H1 (cell line): ENCODE measurements around the gene MYO1D. TPM values are rescaled to one million over a fixed set of nuclear protein-coding genes. Genes with fewer than 3 reads are reported as not detected.

Source experiments
- CTCF ChIA-PET: fragments of 300-600 bp; sonication (Branson Sonifier 250); formaldehyde crosslinking; loops from one replicate; lab custom pipeline; 2021; ENCODE audit not compliant: partially characterized antibody; lab: Charles Lee
- POLR2A ChIA-PET: fragments of 300-600 bp; sonication (Branson Sonifier 250); formaldehyde crosslinking; loops from one replicate; lab custom pipeline; 2021; ENCODE audit warnings: inconsistent platforms; ENCODE audit not compliant: partially characterized antibody; lab: Charles Lee
- DNase-seq, 2 experiments: peaks; one replicate each; pipeline versions ENCODE4 v3.0.0 to v3.0.0-alpha.2; 2010 to 2022; ENCODE audit warnings: low spot score in 2 of 2, low read depth in 1 of 2, mixed read lengths in 1 of 2
- FAIRE-seq: peaks from 2 replicates; lab custom pipeline; 2011; peaks lifted over from hg19 to GRCh38; lab: Jason Lieb, UNC
- H2AFZ ChIP-seq: 2 replicates; pipeline ENCODE4 v1.8.1; 2012; ENCODE audit warnings: low read length, inconsistent platforms
- H2AK5ac ChIP-seq: 2 replicates; pipeline ENCODE4 v1.6.1; 2013; ENCODE audit warnings: low read depth, low read length
- H2BK120ac ChIP-seq: replicated peaks from 2 replicates; pipeline ENCODE3; 2013; ENCODE audit warnings: low read depth, low read length, inconsistent platforms
- H2BK12ac ChIP-seq: 2 replicates; pipeline ENCODE4 v1.6.1; 2013; ENCODE audit warnings: low read depth, low read length
- H2BK15ac ChIP-seq: 2 replicates; pipeline ENCODE4 v1.6.1; 2013; ENCODE audit warnings: low read length
- H2BK20ac ChIP-seq: 2 replicates; pipeline ENCODE4 v1.6.1; 2013; ENCODE audit warnings: low read length
- H2BK5ac ChIP-seq: 2 replicates; pipeline ENCODE4 v1.6.1; 2013; ENCODE audit warnings: low read depth, low read length
- H3K14ac ChIP-seq: 2 replicates; pipeline ENCODE4 v1.6.1; 2013; ENCODE audit warnings: inconsistent platforms; ENCODE audit not compliant: insufficient read length
- H3K18ac ChIP-seq: 2 replicates; pipeline ENCODE4 v1.6.1; 2013; ENCODE audit warnings: low read length; ENCODE audit errors: extremely low read depth
- H3K23ac ChIP-seq: 2 replicates; pipeline ENCODE4 v1.6.1; 2013; ENCODE audit warnings: inconsistent platforms; ENCODE audit not compliant: insufficient read length
- H3K23me2 ChIP-seq: 2 replicates; pipeline ENCODE4 v1.6.1; 2013; ENCODE audit warnings: low read depth, low read length
- H3K27ac ChIP-seq: 2 replicates; pipeline ENCODE4 v1.6.1; 2011; ENCODE audit warnings: low read depth, low read length, inconsistent platforms
- H3K27me3 ChIP-seq, 4 experiments: replicated peaks in 1 of 4; 1 replicate in 1 of 4; 2 replicates in 3 of 4; pipeline versions ENCODE4 v1.6.1 to v1.8.1; 2011 to 2013; ENCODE audit warnings: low read length in 3 of 4, mild to moderate bottlenecking in 3 of 4, inconsistent platforms in 2 of 4, mixed read lengths in 2 of 4, moderate library complexity in 1 of 4; ENCODE audit not compliant: control insufficient read depth in 3 of 4, insufficient read depth in 3 of 4; ENCODE audit errors: extremely low read depth in 1 of 4
- H3K36me3 ChIP-seq, 4 experiments: 2 replicates each; pipeline versions ENCODE4 v1.6.1 to v1.8.1; 2011 to 2013; ENCODE audit warnings: mild to moderate bottlenecking in 4 of 4, low read length in 3 of 4, moderate library complexity in 2 of 4, control low read depth in 1 of 4, inconsistent platforms in 1 of 4; ENCODE audit not compliant: insufficient read depth in 4 of 4, control insufficient read depth in 2 of 4
- H3K4ac ChIP-seq: replicated peaks from 2 replicates; pipeline ENCODE3; 2013; ENCODE audit warnings: low read length, low read depth, mixed read lengths, inconsistent platforms; ENCODE audit not compliant: insufficient read length
- H3K4me1 ChIP-seq, 4 experiments: replicated peaks in 1 of 4; 1 replicate in 1 of 4; 2 replicates in 3 of 4; pipeline versions ENCODE4 v1.6.1 to v1.8.1; 2011 to 2013; ENCODE audit warnings: low read length in 3 of 4, inconsistent platforms in 2 of 4, mixed read lengths in 1 of 4; ENCODE audit not compliant: insufficient read depth in 4 of 4, control insufficient read depth in 3 of 4
- H3K4me2 ChIP-seq, 2 experiments: 2 replicates each; pipeline versions ENCODE4 v1.6.1 to v1.8.1; 2011 to 2013; ENCODE audit warnings: low read depth in 2 of 2, low read length in 2 of 2, control low read depth in 1 of 2, inconsistent platforms in 1 of 2, mild to moderate bottlenecking in 1 of 2; ENCODE audit not compliant: insufficient read depth in 1 of 2
- H3K4me3 ChIP-seq, 4 experiments: fragments of 200-600, 300-600 bp in 1 of 4; sonication (generic), shearing (Covaris generic), sonication (Bioruptor Twin) in 1 of 4; 2 replicates each; pipeline versions ENCODE4 v1.5.1 to v1.8.1; 2011 to 2016; ENCODE audit warnings: low read length in 4 of 4, low read depth in 3 of 4, control low read depth in 2 of 4, inconsistent platforms in 2 of 4, mild to moderate bottlenecking in 2 of 4, mixed read lengths in 1 of 4, moderate library complexity in 1 of 4; ENCODE audit not compliant: insufficient read depth in 2 of 4; ENCODE audit errors: extremely low read depth in 1 of 4
- H3K56ac ChIP-seq: replicated peaks from 2 replicates; pipeline ENCODE3; 2013; ENCODE audit warnings: low read depth, mild to moderate bottlenecking, mixed read lengths, low read length, inconsistent platforms; ENCODE audit not compliant: insufficient read length
- H3K79me1 ChIP-seq: 2 replicates; pipeline ENCODE4 v1.6.1; 2013; ENCODE audit warnings: low read depth, low read length, control low read depth
- H3K79me2 ChIP-seq, 2 experiments: 2 replicates each; pipeline versions ENCODE4 v1.6.1 to v1.8.1; 2012 to 2013; ENCODE audit warnings: low read length in 2 of 2, mild to moderate bottlenecking in 2 of 2, inconsistent platforms in 1 of 2; ENCODE audit not compliant: insufficient read depth in 2 of 2, control insufficient read depth in 1 of 2
- H3K9ac ChIP-seq, 4 experiments: replicated peaks in 1 of 4; 1 replicate in 1 of 4; 2 replicates in 3 of 4; pipeline versions ENCODE4 v1.6.1 to v1.8.1; 2011 to 2013; ENCODE audit warnings: low read depth in 3 of 4, low read length in 3 of 4, control low read depth in 2 of 4, mild to moderate bottlenecking in 2 of 4, moderate library complexity in 2 of 4, inconsistent platforms in 1 of 4; ENCODE audit errors: extremely low read depth in 1 of 4
- H3K9me3 ChIP-seq, 2 experiments: 2 replicates each; pipeline versions ENCODE4 v1.6.1 to v1.8.1; 2012 to 2013; ENCODE audit warnings: mild to moderate bottlenecking in 2 of 2, moderate library complexity in 2 of 2, control low read depth in 1 of 2, inconsistent platforms in 1 of 2, low read depth in 1 of 2, low read length in 1 of 2, mixed read lengths in 1 of 2; ENCODE audit not compliant: insufficient read depth in 2 of 2
- H4K20me1 ChIP-seq, 2 experiments: replicated peaks in 1 of 2; 2 replicates each; pipeline versions ENCODE3 to v1.8.1; 2011 to 2013; ENCODE audit warnings: inconsistent platforms in 2 of 2, low read length in 2 of 2, mild to moderate bottlenecking in 1 of 2; ENCODE audit not compliant: insufficient read depth in 2 of 2, control insufficient read depth in 1 of 2
- H4K5ac ChIP-seq: 2 replicates; pipeline ENCODE4 v1.6.1; 2013; ENCODE audit warnings: low read length, low read depth, mixed read lengths, inconsistent platforms; ENCODE audit not compliant: insufficient read length
- H4K8ac ChIP-seq: 2 replicates; pipeline ENCODE4 v1.8.0; 2013; ENCODE audit warnings: mild to moderate bottlenecking, moderate library complexity, low read length, inconsistent platforms; ENCODE audit not compliant: insufficient read depth; ENCODE audit errors: extremely low read depth
- H4K91ac ChIP-seq: replicated peaks from 2 replicates; pipeline ENCODE3; 2013; ENCODE audit warnings: low read length, mixed read lengths, inconsistent platforms; ENCODE audit not compliant: insufficient read length
- BACH1 ChIP-seq: IDR thresholded peaks from 2 replicates; pipeline ENCODE4 v1.6.1; 2012; ENCODE audit warnings: low read length, improper control_type of control experiment
- CHD1 ChIP-seq: IDR thresholded peaks from 2 replicates; pipeline ENCODE4 v1.6.1; 2012; ENCODE audit warnings: low read depth, low read length, improper control_type of control experiment
- EP300 ChIP-seq, 2 experiments: IDR thresholded peaks; 1 replicate in 1 of 2; 2 replicates in 1 of 2; pipeline ENCODE4 v1.6.1; 2011 to 2012; ENCODE audit warnings: low read depth in 2 of 2, low read length in 2 of 2, mild to moderate bottlenecking in 2 of 2, borderline replicate concordance in 1 of 2, inconsistent platforms in 1 of 2, moderate library complexity in 1 of 2
- EZH2 ChIP-seq: fragments of 200-600 bp; sonication (generic); IDR thresholded peaks from 2 replicates; pipeline ENCODE4 v1.7.1; 2012; ENCODE audit warnings: low read depth, mild to moderate bottlenecking, moderate library complexity, low read length, inconsistent platforms; ENCODE audit not compliant: severe bottlenecking
- HDAC2 ChIP-seq, 2 experiments: fragments of 300-600 bp in 1 of 2; sonication (generic) in 1 of 2; IDR thresholded peaks; 2 replicates each; pipeline ENCODE4 v1.6.1; 2011 to 2012; ENCODE audit warnings: low read depth in 2 of 2, low read length in 2 of 2, mild to moderate bottlenecking in 2 of 2, moderate library complexity in 2 of 2, borderline replicate concordance in 1 of 2, inconsistent platforms in 1 of 2
- KDM4A ChIP-seq: IDR thresholded peaks from one replicate; pipeline ENCODE4 v1.7.1; 2012; ENCODE audit warnings: low read depth, mild to moderate bottlenecking, moderate library complexity, low read length, inconsistent platforms; ENCODE audit not compliant: severe bottlenecking
- SIN3A ChIP-seq, 2 experiments: IDR thresholded peaks in 1 of 2; conservative IDR thresholded peaks in 1 of 2; 2 replicates each; pipeline ENCODE4 v1.6.1; 2011 to 2012; ENCODE audit warnings: low read length in 2 of 2, improper control_type of control experiment in 1 of 2, low read depth in 1 of 2, mild to moderate bottlenecking in 1 of 2
- SP2 ChIP-seq: IDR thresholded peaks from 2 replicates; pipeline ENCODE4 v1.6.1; 2012; ENCODE audit warnings: mild to moderate bottlenecking, low read length, inconsistent platforms
- SUZ12 ChIP-seq: fragments of 200-600 bp; sonication (generic); IDR thresholded peaks from 2 replicates; pipeline ENCODE4 v1.6.1; 2012; ENCODE audit warnings: mild to moderate bottlenecking, inconsistent platforms, low read length, moderate library complexity, mixed read lengths
- TAF7 ChIP-seq: optimal IDR thresholded peaks from 2 replicates; pipeline ENCODE3; 2011; ENCODE audit warnings: low read depth, mild to moderate bottlenecking, inconsistent platforms, low read length, moderate library complexity, borderline replicate concordance
- TEAD4 ChIP-seq: IDR thresholded peaks from 2 replicates; pipeline ENCODE4 v1.6.1; 2012; ENCODE audit warnings: low read depth, low read length, inconsistent platforms, mixed read lengths
- ZNF274 ChIP-seq: IDR thresholded peaks from 2 replicates; pipeline ENCODE4 v1.7.0; 2012; ENCODE audit warnings: low read length, borderline replicate concordance; ENCODE audit errors: extremely low read depth
- WGBS, 2 experiments: shearing (Covaris generic) in 1 of 2; methylation state at CpG; one replicate each; pipeline versions ENCODE4 v1.1.6 to v1.1.7; 2013 to 2015; ENCODE audit warnings: low lambda C conversion rate in 2 of 2, mixed read lengths in 2 of 2, inconsistent platforms in 1 of 2, low coverage in 1 of 2, missing lambda C conversion rate in 1 of 2; ENCODE audit not compliant: insufficient replicate concordance in 2 of 2, insufficient coverage in 1 of 2, insufficient read length in 1 of 2; ENCODE audit errors: extremely low coverage in 1 of 2, missing lambda C conversion rate in 1 of 2; 5-methylcytosine and 5-hydroxymethylcytosine counted together
- polyA plus RNA-seq, 7 experiments: library from polyadenylated mRNA; depleted of rRNA in 3 of 7; stranded (reverse) in 5 of 7; unstranded in 2 of 7; fragments of >200 nt in 5 of 7; fragments of 200-250 nt in 2 of 7; gene quantifications; 1 replicate in 5 of 7; 2 replicates in 1 of 7; 4 replicates in 1 of 7; pipeline versions ENCODE4 v1.2.1 to v1.2.3, GENCODE V29; 2011 to 2013; ENCODE audit warnings: missing spikeins in 2 of 7, mixed read lengths in 2 of 7
- total RNA-seq: library from RNA; stranded (reverse); fragmentation: NEBNext Ultra II Directional; extraction: Animal tissue kit (Norgen Biotek cat#: 25700); gene quantifications from 2 replicates; pipeline ENCODE4 v1.2.1, GENCODE V29; 2021
- TF ChIP-seq, protein P1 (sequence below): IDR thresholded peaks from 2 replicates; pipeline ENCODE4 v1.6.1; 2012; ENCODE audit warnings: inconsistent platforms

The MYO1D gene
- total and polyA plus RNA-seq, 2 of the 8 experiments (the other 6 are each of a cell fraction or from before 2014, with no cell fraction given): 6.5 to 25.4 TPM

- H3K9ac ChIP-seq: no peak overlapping the region
- H3K23me2 ChIP-seq: no peaks in the 10 kb centered on the region
- H3K79me2 ChIP-seq: no peaks in the 10 kb centered on the region
- no peak overlapping the region for H4K91ac ChIP-seq
- no peak overlapping the region for H3K18ac ChIP-seq
- H2BK12ac ChIP-seq: no peak overlapping the region
- H4K5ac ChIP-seq: no peak overlapping the region
- CTCF ChIA-PET: interaction anchor here (0.9 to 2.1 kb wide), 5 partner anchors 14 to 38 kb away, joined by 3 to 6 read pairs (median 3); no protein-coding TSS in a partner anchor
- no peak overlapping the region for H2BK120ac ChIP-seq
- H2BK5ac ChIP-seq: no peak overlapping the region
- H3K27ac ChIP-seq: no peak overlapping the region
- H3K14ac ChIP-seq: no peak overlapping the region
- no peak overlapping the region for H2BK20ac ChIP-seq
- FAIRE-seq (no peak), DNase-seq (no peak)
- no peak overlapping the region for H2AFZ ChIP-seq
- POLR2A ChIA-PET: no interaction called here
- H2BK15ac ChIP-seq: no peak overlapping the region
- peaks cover 0 to 2% of the 10 kb centered on the region in 2 experiments for H4K20me1 ChIP-seq
- no peak overlapping the region for H3K4me3 ChIP-seq
- 92% methylated on average over 1 of the region's 1 CpG; no CpG with 5 or more reads in 1 of the 2 experiments for WGBS, 2 experiments
- peaks cover 7 to 9% of the 10 kb centered on the region in 2 experiments; a peak in 3 of 4 replicates for H3K9me3 ChIP-seq
- no peaks in the 10 kb centered on the region for H3K79me1 ChIP-seq
- H3K4ac ChIP-seq: no peak overlapping the region
- no peak overlapping the region for H3K4me2 ChIP-seq
- no peak overlapping the region for H2AK5ac ChIP-seq
- H4K8ac ChIP-seq: no peak overlapping the region
- peaks cover 0 to 4% (median 0%) of the 10 kb centered on the region in 4 experiments; a peak in 1 of 8 replicates for H3K36me3 ChIP-seq
- H3K56ac ChIP-seq: no peak overlapping the region
- no peaks in the 10 kb centered on the region for H3K27me3 ChIP-seq
- no peak overlapping the region for H3K23ac ChIP-seq
- H3K4me1 ChIP-seq: no peaks in the 10 kb centered on the region
- TF ChIP-seq EZH2 (no peak), TAF7 (no peak), SIN3A (conservative IDR thresholded peaks at IDR 0.05 in 1 of 2, IDR thresholded peaks at IDR 0.05 in 1 of 2; ENCODE audit: low read depth in 1 of 2, low read length in 2 of 2) (no peak), TEAD4 (no peak), EP300 (IDR thresholded peaks at IDR 0.05; ENCODE audit: borderline replicate concordance in 1 of 2, low read depth in 2 of 2, low read length in 2 of 2) (no peak), HDAC2 (IDR thresholded peaks at IDR 0.05; ENCODE audit: borderline replicate concordance in 1 of 2, low read depth in 2 of 2, low read length in 2 of 2) (no peak), BACH1 (no peak), KDM4A (no peak), SP2 (no peak), ZNF274 (no peak), SUZ12 (no peak), CHD1 (no peak)
- TF ChIP-seq, protein P1, sequence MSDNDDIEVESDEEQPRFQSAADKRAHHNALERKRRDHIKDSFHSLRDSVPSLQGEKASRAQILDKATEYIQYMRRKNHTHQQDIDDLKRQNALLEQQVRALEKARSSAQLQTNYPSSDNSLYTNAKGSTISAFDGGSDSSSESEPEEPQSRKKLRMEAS: no peak
Observed at GRCh38 chr17:32696426-32696825, 180.5 kb downstream of the MYO1D start.
